ENCODE data around the gene SLC25A23.

The SLC25A23 gene

GRCh38 chr19:6417713-6418561 lies 41.7 kb downstream of the SLC25A23 start:
- H3K4me3 ChIP-seq (ENCODE audit: low read depth, low read length) = no peak overlapping the region
- no peak for DNase-seq (ENCODE audit: low read depth)
- TF ChIP-seq CTCF (IDR thresholded peaks at IDR 0.05; ENCODE audit: low read depth, low read length) (no peak), MYC (IDR thresholded peaks at IDR 0.05; ENCODE audit: low read depth, low read length) (no peak), POLR2A (IDR thresholded peaks at IDR 0.05; ENCODE audit: extremely low read depth, insufficient read length) (no peak), MAX (IDR thresholded peaks at IDR 0.05; ENCODE audit: low read depth, low read length) (no peak)

GRCh38 chr19:6416658-6417405 lies 42.8 kb downstream of the SLC25A23 start:
- TF ChIP-seq CTCF (IDR thresholded peaks at IDR 0.05; ENCODE audit: low read depth, low read length) (no peak), MYC (IDR thresholded peaks at IDR 0.05; ENCODE audit: low read depth, low read length) (no peak), POLR2A (IDR thresholded peaks at IDR 0.05; ENCODE audit: extremely low read depth, insufficient read length) (no peak), MAX (IDR thresholded peaks at IDR 0.05; ENCODE audit: low read depth, low read length) (no peak)
- no peak overlapping the region for H3K4me3 ChIP-seq (ENCODE audit: low read depth, low read length)
- no peak for DNase-seq (ENCODE audit: low read depth)

- H3K4me3 ChIP-seq (ENCODE audit: low read depth, low read length) = no peak overlapping the region
- DNase-seq (ENCODE audit: low read depth) = no peak
- TF ChIP-seq MYC (IDR thresholded peaks at IDR 0.05; ENCODE audit: low read depth, low read length) (no peak), POLR2A (IDR thresholded peaks at IDR 0.05; ENCODE audit: extremely low read depth, insufficient read length) (no peak), CTCF (IDR thresholded peaks at IDR 0.05; ENCODE audit: low read depth, low read length) (no peak), MAX (IDR thresholded peaks at IDR 0.05; ENCODE audit: low read depth, low read length) (no peak)
Measured at GRCh38 chr19:6415591-6416190, 43.9 kb downstream of the SLC25A23 start.

- TF ChIP-seq CTCF (IDR thresholded peaks at IDR 0.05; ENCODE audit: low read depth, low read length) (no peak), MYC (IDR thresholded peaks at IDR 0.05; ENCODE audit: low read depth, low read length) (no peak), MAX (IDR thresholded peaks at IDR 0.05; ENCODE audit: low read depth, low read length) (no peak), POLR2A (IDR thresholded peaks at IDR 0.05; ENCODE audit: extremely low read depth, insufficient read length) (no peak)
- no peak overlapping the region for H3K4me3 ChIP-seq (ENCODE audit: low read depth, low read length)
- DNase-seq (ENCODE audit: low read depth) = no peak
Measured at GRCh38 chr19:6414793-6415590, 44.6 kb downstream of the SLC25A23 start.
